Pons (tissue), 1 donor: ENCODE results near the gene PPP1CB.
"Not testable (repeated sequence)": the region's sequence is repeated elsewhere in the genome, so short reads cannot be mapped to it uniquely, and the experiment has no call there.

ENCODE experiments used
- DNase-seq: peaks from one replicate; pipeline ENCODE4 v3.0.0-alpha.2; 2016; ENCODE audit warnings: low spot score

The PPP1CB gene

GRCh38 chr2:28779001-28779400 lies 27.4 kb downstream of the PPP1CB start:
- no peak for DNase-seq

- DNase-seq, result no peak
Measured at GRCh38 chr2:28780496-28780895, 28.9 kb downstream of the PPP1CB start.

DNA sequence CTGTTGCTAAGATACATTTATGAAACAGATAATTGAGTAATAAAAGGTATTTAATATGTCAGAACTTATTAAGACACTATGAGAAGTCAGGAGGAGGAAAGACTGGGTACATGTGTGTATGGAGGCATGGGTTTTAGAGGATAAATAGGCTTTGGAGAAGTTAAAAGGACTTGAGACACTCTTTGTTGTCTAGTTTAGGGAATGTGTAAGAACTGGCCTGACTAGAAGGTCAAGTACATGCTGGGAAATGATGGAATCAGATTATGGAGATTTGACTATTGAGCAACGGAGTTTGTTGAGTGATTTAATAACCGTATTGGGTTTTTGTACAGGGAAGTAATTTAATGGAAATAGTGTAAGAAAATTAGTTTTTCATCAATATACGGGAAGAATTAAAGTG lies 30.8 kb downstream of the PPP1CB start:
- no peak for DNase-seq

GRCh38 chr2:28784570-28784969 lies 32.9 kb downstream of the PPP1CB start:
- not testable (repeated sequence) for DNase-seq

DNA sequence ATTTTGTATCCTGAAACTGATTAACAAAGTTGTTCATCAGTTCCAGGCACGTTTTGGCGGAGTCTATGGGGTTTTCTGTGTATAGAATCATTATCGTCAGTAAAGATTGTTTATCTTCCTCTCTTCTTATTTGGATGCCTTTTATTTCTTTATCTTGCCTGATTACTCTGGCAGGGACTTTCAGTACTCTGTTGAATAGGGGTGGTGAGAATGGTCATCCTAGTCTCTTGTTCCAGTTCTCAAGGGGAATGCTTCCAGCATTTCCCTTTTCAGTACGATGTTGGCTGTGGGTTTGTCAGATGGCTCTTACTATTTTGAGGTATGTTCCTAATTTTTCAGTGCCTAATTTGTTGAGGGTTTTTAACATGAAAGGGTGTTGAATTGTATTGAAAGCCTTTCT lies 45.0 kb downstream of the PPP1CB start:
- DNase-seq, result no peak

DNA sequence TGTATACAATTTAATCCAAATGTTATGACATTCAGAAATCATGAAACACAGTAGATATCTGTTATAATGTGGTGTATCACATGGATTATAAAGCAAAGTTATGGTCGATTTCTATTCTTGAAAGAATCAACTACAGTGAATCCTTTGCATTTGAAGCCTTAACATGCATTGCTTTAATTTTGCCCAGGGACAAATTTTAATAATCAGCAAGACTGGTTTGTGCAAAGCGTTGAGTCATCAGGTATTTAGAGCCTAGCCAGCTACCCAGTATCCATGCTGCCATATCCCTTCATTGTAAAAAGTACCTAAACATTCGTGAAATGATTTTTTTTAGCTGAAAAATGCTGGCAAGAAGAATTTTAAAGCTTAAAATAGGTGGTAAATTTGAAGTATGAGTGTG lies 50.1 kb downstream of the PPP1CB start:
- DNase-seq, result no peak

- DNase-seq, result no peak
Measured at GRCh38 chr2:28802975-28803429, 51.4 kb downstream of the PPP1CB start.

DNA sequence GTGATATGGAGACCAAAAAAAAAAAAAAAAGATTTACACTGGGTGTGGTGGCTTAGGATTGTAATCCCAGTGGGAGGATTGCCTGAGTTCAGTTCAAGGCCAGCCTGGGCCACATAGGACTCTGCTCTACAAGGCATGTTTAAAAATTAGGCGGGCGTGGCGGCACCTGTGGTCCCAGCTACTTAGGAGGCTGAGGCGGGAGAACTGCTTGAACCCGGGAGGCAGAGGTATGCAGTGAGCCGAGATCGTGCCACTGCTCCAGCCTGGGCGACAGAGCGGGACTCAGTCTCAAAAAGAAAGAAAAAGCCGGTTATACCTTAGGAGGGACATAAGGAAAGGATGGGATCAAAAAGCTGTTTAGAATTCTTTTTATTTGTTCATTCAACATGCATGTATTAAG lies 58.3 kb downstream of the PPP1CB start:
- no peak for DNase-seq

- DNase-seq, result peak; percentile 38
Measured at GRCh38 chr2:28810384-28811285, 59.0 kb downstream of the PPP1CB start, which contains the start of gene SPDYA. SPDYA (plus strand) TSS chr2:28810834; CDS start chr2:28816015, 5,181 bp downstream.

- no peak for DNase-seq
Measured at GRCh38 chr2:28818053-28818452, 66.4 kb downstream of the PPP1CB start.

DNA sequence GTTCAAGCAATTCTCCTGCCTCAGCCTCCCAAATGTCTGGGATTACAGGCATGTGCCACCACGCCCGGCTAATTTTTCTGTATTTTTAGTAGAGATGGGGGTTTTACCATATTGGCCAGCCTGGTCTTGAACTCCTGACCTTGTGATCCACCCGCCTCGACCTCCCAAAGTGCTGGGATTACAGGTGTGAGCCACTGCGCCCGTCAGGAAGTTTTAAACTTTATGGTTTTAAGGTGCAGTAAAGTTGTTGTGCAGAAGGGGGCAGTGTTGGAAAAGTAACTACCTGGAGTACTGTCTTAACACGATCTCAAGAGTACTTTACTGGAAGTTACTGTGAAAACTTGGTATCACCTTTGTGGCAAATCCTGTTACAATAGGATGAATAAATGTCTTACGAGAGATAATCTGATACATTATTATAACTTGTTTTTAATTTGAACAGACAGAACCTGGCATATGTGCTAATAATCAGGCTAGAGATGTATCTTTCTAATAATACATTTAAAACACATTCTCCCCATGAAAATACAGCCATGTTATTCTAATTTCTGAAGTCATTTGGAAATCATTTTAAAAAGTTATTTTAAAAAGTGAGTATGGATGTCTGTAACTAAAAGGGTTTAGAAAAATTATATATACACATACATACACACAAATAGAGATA lies 69.8 kb downstream of the PPP1CB start:
- peak; percentile 42 for DNase-seq

- no peak for DNase-seq
Measured at GRCh38 chr2:28822036-28822435, 70.4 kb downstream of the PPP1CB start.

- no peak for DNase-seq
Measured at GRCh38 chr2:28824207-28824606, 72.6 kb downstream of the PPP1CB start.

- no peak for DNase-seq
Measured at GRCh38 chr2:28824870-28825269, 73.2 kb downstream of the PPP1CB start.

DNA sequence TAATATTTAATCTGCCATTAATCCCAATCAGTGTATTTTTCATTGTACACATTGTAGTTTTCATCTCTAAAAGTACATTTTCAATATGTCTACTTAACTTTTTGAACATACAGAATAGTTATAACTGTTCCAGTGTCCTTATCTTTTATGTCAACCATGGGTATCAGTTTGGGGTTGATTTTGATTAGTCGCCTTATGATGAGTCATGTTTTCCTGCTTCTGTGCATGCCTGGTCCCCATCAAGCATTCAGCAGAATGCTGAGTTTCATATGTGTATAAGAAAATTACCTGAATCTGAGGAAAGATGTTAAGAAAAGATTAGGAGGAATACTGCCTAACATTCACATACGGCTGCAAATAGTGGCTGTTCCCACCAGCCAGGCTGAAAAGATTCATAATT lies 76.8 kb downstream of the PPP1CB start:
- DNase-seq, result no peak

GRCh38 chr2:28833740-28834470 lies 82.3 kb downstream of the PPP1CB start:
- DNase-seq, result no peak

DNA sequence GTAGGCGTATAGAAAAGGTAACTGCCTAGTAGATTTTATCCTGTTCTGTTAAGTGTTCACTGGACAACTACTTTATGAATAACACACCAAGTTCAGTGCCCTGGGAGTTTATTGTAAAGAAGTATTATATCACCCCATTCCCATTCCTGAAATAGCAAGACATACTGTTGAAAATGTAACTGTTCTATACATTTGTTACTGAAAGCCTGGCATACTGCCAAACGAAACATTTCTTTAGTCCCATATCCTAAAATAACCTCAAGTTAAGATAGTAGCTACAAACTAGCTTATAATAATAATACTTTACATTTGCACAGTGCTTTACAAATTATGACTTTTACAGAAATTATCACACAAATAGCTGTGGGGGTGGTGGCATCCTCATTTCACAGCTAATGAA lies 84.2 kb downstream of the PPP1CB start:
- no peak for DNase-seq

DNA sequence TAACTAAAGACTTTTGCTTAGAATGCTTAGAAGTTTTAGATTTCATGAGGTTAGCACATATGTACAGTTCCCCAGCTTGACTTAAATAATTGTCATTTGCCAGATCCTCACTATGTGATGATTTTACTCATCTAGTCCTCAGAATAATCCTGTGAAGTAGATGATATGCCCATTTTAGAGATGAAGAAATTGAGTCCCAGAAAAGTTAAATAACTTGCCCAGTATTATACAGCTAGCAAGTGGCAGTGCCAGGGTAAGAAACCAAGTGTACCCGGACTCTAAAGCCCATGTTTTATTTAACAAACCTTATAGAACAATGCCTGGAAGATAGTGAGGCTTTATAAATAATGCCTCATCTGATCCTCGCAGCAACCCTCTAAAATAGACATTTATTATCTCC lies 87.3 kb downstream of the PPP1CB start:
- DNase-seq, result no peak

DNA sequence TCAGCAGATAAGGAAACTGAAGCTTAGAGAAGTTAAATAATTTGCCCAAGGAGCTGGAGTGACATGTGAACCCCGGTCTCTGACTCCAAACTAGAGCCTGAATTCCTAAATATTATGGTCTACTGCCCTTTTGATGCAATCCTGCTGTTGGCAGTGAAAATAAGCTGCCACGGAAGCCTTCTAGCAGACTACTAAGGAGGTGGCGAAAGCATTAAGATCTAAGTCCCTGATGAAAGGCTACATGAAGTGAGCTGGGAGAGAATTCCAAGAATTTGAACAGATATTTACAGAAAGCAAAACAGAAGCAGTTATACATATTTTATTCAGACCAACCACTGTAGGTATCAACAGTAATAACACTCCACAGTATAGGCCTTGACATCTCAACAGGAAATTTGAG lies 90.4 kb downstream of the PPP1CB start:
- DNase-seq, result no peak
